Prostate gland (tissue), 2 donors: Measurements from ENCODE around the gene WDR83.
"Not testable (repeated sequence)": the region's sequence is repeated elsewhere in the genome, so short reads cannot be mapped to it uniquely, and the experiment has no call there.

Experiments
- CTCF ChIP-seq, 4 experiments: fragments of 200-600 bp in 2 of 4; fragments of 450-650 bp in 2 of 4; sonication (generic) in 2 of 4; IDR thresholded peaks; 1 replicate in 3 of 4; 2 replicates in 1 of 4; pipeline ENCODE4 v1.5.1; 2016 to 2019; ENCODE audit warnings: antibody characterized with exemption in 4 of 4, mild to moderate bottlenecking in 2 of 4, moderate library complexity in 2 of 4
- POLR2A ChIP-seq: fragments of 450-650 bp; IDR thresholded peaks from one replicate; pipeline ENCODE4 v1.6.1; 2016; ENCODE audit warnings: antibody characterized with exemption, mild to moderate bottlenecking

DNA sequence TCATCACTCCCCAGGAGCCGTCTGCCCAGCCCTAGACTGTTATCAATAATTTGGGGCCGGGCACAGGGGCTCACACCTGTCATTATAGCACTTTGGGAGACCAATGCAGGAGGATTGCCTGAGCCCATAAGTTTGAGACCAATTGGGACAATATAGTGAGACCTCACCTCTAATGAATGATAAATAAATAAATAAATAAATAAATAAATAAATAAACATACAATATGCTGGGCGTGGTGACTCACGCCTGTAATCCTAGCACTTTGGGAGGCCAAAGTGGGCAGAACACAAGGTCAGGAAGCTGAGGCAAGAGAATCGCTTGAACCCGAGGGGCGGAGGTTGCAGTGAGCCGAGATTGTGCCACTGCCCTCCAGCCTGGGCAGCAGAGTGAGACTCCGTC, 46.7 kb downstream of the WDR83 start:
- TF ChIP-seq POLR2A; CTCF (IDR thresholded peaks at IDR 0.05): not testable (repeated sequence)
